DND-41 (cell line): ENCODE results near the gene SERINC3.

Source experiments
- EZH2 ChIP-seq: IDR thresholded peaks from 3 replicates; pipeline ENCODE4 v1.6.1; 2012; ENCODE audit warnings: borderline replicate concordance, low read depth, mild to moderate bottlenecking, moderate library complexity, low read length, inconsistent platforms; ENCODE audit not compliant: severe bottlenecking
- TF ChIP-seq, protein P1 (sequence below): IDR thresholded peaks from 2 replicates; pipeline ENCODE4 v1.5.1; 2012; ENCODE audit warnings: borderline replicate concordance, low read length, moderate library complexity, mild to moderate bottlenecking; ENCODE audit not compliant: poor library complexity, severe bottlenecking; ENCODE audit errors: extremely low read depth

DNA sequence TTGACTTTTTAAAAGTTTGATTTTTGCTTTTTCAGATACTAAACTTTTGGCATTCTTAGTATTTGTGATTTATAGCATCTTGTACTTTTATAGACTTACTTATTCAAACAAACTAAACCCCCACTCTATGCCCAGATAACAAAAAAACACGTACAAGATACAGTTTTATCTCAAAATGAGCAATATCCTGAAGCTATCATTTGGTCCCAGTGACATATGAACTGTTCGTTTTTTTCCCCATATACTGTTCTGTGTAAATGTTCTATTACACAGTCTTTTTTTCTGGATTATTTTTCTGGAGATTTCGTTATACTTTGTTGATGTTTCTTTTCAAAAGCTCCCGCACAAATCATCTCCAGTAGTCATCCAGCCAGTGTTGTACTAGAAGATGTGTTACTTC is 27.3 kb upstream of the SERINC3 start:
- TF ChIP-seq EZH2 = no peak
- TF ChIP-seq, protein P1, sequence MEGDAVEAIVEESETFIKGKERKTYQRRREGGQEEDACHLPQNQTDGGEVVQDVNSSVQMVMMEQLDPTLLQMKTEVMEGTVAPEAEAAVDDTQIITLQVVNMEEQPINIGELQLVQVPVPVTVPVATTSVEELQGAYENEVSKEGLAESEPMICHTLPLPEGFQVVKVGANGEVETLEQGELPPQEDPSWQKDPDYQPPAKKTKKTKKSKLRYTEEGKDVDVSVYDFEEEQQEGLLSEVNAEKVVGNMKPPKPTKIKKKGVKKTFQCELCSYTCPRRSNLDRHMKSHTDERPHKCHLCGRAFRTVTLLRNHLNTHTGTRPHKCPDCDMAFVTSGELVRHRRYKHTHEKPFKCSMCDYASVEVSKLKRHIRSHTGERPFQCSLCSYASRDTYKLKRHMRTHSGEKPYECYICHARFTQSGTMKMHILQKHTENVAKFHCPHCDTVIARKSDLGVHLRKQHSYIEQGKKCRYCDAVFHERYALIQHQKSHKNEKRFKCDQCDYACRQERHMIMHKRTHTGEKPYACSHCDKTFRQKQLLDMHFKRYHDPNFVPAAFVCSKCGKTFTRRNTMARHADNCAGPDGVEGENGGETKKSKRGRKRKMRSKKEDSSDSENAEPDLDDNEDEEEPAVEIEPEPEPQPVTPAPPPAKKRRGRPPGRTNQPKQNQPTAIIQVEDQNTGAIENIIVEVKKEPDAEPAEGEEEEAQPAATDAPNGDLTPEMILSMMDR = no peak
